H1 (cell line): ENCODE data around the gene SYT2. TPM values are rescaled to one million over a fixed set of nuclear protein-coding genes. Genes with fewer than 3 reads are reported as not detected.

Experiments
- CTCF ChIA-PET: fragments of 300-600 bp; sonication (Branson Sonifier 250); formaldehyde crosslinking; loops from one replicate; lab custom pipeline; 2021; ENCODE audit not compliant: partially characterized antibody; lab: Charles Lee
- POLR2A ChIA-PET: fragments of 300-600 bp; sonication (Branson Sonifier 250); formaldehyde crosslinking; loops from one replicate; lab custom pipeline; 2021; ENCODE audit warnings: inconsistent platforms; ENCODE audit not compliant: partially characterized antibody; lab: Charles Lee
- DNase-seq, 2 experiments: peaks; one replicate each; pipeline versions ENCODE4 v3.0.0 to v3.0.0-alpha.2; 2010 to 2022; ENCODE audit warnings: low spot score in 2 of 2, low read depth in 1 of 2, mixed read lengths in 1 of 2
- FAIRE-seq: peaks from 2 replicates; lab custom pipeline; 2011; peaks lifted over from hg19 to GRCh38; lab: Jason Lieb, UNC
- H2AFZ ChIP-seq: 2 replicates; pipeline ENCODE4 v1.8.1; 2012; ENCODE audit warnings: low read length, inconsistent platforms
- H2AK5ac ChIP-seq: 2 replicates; pipeline ENCODE4 v1.6.1; 2013; ENCODE audit warnings: low read depth, low read length
- H2BK120ac ChIP-seq: replicated peaks from 2 replicates; pipeline ENCODE3; 2013; ENCODE audit warnings: low read depth, low read length, inconsistent platforms
- H2BK12ac ChIP-seq: 2 replicates; pipeline ENCODE4 v1.6.1; 2013; ENCODE audit warnings: low read depth, low read length
- H2BK15ac ChIP-seq: 2 replicates; pipeline ENCODE4 v1.6.1; 2013; ENCODE audit warnings: low read length
- H2BK20ac ChIP-seq: 2 replicates; pipeline ENCODE4 v1.6.1; 2013; ENCODE audit warnings: low read length
- H2BK5ac ChIP-seq: 2 replicates; pipeline ENCODE4 v1.6.1; 2013; ENCODE audit warnings: low read depth, low read length
- H3K14ac ChIP-seq: 2 replicates; pipeline ENCODE4 v1.6.1; 2013; ENCODE audit warnings: inconsistent platforms; ENCODE audit not compliant: insufficient read length
- H3K18ac ChIP-seq: 2 replicates; pipeline ENCODE4 v1.6.1; 2013; ENCODE audit warnings: low read length; ENCODE audit errors: extremely low read depth
- H3K23ac ChIP-seq: 2 replicates; pipeline ENCODE4 v1.6.1; 2013; ENCODE audit warnings: inconsistent platforms; ENCODE audit not compliant: insufficient read length
- H3K23me2 ChIP-seq: 2 replicates; pipeline ENCODE4 v1.6.1; 2013; ENCODE audit warnings: low read depth, low read length
- H3K27ac ChIP-seq: 2 replicates; pipeline ENCODE4 v1.6.1; 2011; ENCODE audit warnings: low read depth, low read length, inconsistent platforms
- H3K27me3 ChIP-seq, 4 experiments: replicated peaks in 1 of 4; 1 replicate in 1 of 4; 2 replicates in 3 of 4; pipeline versions ENCODE4 v1.6.1 to v1.8.1; 2011 to 2013; ENCODE audit warnings: low read length in 3 of 4, mild to moderate bottlenecking in 3 of 4, inconsistent platforms in 2 of 4, mixed read lengths in 2 of 4, moderate library complexity in 1 of 4; ENCODE audit not compliant: control insufficient read depth in 3 of 4, insufficient read depth in 3 of 4; ENCODE audit errors: extremely low read depth in 1 of 4
- H3K36me3 ChIP-seq, 4 experiments: 2 replicates each; pipeline versions ENCODE4 v1.6.1 to v1.8.1; 2011 to 2013; ENCODE audit warnings: mild to moderate bottlenecking in 4 of 4, low read length in 3 of 4, moderate library complexity in 2 of 4, control low read depth in 1 of 4, inconsistent platforms in 1 of 4; ENCODE audit not compliant: insufficient read depth in 4 of 4, control insufficient read depth in 2 of 4
- H3K4ac ChIP-seq: replicated peaks from 2 replicates; pipeline ENCODE3; 2013; ENCODE audit warnings: low read length, low read depth, mixed read lengths, inconsistent platforms; ENCODE audit not compliant: insufficient read length
- H3K4me1 ChIP-seq, 4 experiments: replicated peaks in 1 of 4; 1 replicate in 1 of 4; 2 replicates in 3 of 4; pipeline versions ENCODE4 v1.6.1 to v1.8.1; 2011 to 2013; ENCODE audit warnings: low read length in 3 of 4, inconsistent platforms in 2 of 4, mixed read lengths in 1 of 4; ENCODE audit not compliant: insufficient read depth in 4 of 4, control insufficient read depth in 3 of 4
- H3K4me2 ChIP-seq, 2 experiments: 2 replicates each; pipeline versions ENCODE4 v1.6.1 to v1.8.1; 2011 to 2013; ENCODE audit warnings: low read depth in 2 of 2, low read length in 2 of 2, control low read depth in 1 of 2, inconsistent platforms in 1 of 2, mild to moderate bottlenecking in 1 of 2; ENCODE audit not compliant: insufficient read depth in 1 of 2
- H3K4me3 ChIP-seq, 4 experiments: fragments of 200-600, 300-600 bp in 1 of 4; sonication (generic), shearing (Covaris generic), sonication (Bioruptor Twin) in 1 of 4; 2 replicates each; pipeline versions ENCODE4 v1.5.1 to v1.8.1; 2011 to 2016; ENCODE audit warnings: low read length in 4 of 4, low read depth in 3 of 4, control low read depth in 2 of 4, inconsistent platforms in 2 of 4, mild to moderate bottlenecking in 2 of 4, mixed read lengths in 1 of 4, moderate library complexity in 1 of 4; ENCODE audit not compliant: insufficient read depth in 2 of 4; ENCODE audit errors: extremely low read depth in 1 of 4
- H3K56ac ChIP-seq: replicated peaks from 2 replicates; pipeline ENCODE3; 2013; ENCODE audit warnings: low read depth, mild to moderate bottlenecking, mixed read lengths, low read length, inconsistent platforms; ENCODE audit not compliant: insufficient read length
- H3K79me1 ChIP-seq: 2 replicates; pipeline ENCODE4 v1.6.1; 2013; ENCODE audit warnings: low read depth, low read length, control low read depth
- H3K79me2 ChIP-seq, 2 experiments: 2 replicates each; pipeline versions ENCODE4 v1.6.1 to v1.8.1; 2012 to 2013; ENCODE audit warnings: low read length in 2 of 2, mild to moderate bottlenecking in 2 of 2, inconsistent platforms in 1 of 2; ENCODE audit not compliant: insufficient read depth in 2 of 2, control insufficient read depth in 1 of 2
- H3K9ac ChIP-seq, 4 experiments: replicated peaks in 1 of 4; 1 replicate in 1 of 4; 2 replicates in 3 of 4; pipeline versions ENCODE4 v1.6.1 to v1.8.1; 2011 to 2013; ENCODE audit warnings: low read depth in 3 of 4, low read length in 3 of 4, control low read depth in 2 of 4, mild to moderate bottlenecking in 2 of 4, moderate library complexity in 2 of 4, inconsistent platforms in 1 of 4; ENCODE audit errors: extremely low read depth in 1 of 4
- H3K9me3 ChIP-seq, 2 experiments: 2 replicates each; pipeline versions ENCODE4 v1.6.1 to v1.8.1; 2012 to 2013; ENCODE audit warnings: mild to moderate bottlenecking in 2 of 2, moderate library complexity in 2 of 2, control low read depth in 1 of 2, inconsistent platforms in 1 of 2, low read depth in 1 of 2, low read length in 1 of 2, mixed read lengths in 1 of 2; ENCODE audit not compliant: insufficient read depth in 2 of 2
- H4K20me1 ChIP-seq, 2 experiments: replicated peaks in 1 of 2; 2 replicates each; pipeline versions ENCODE3 to v1.8.1; 2011 to 2013; ENCODE audit warnings: inconsistent platforms in 2 of 2, low read length in 2 of 2, mild to moderate bottlenecking in 1 of 2; ENCODE audit not compliant: insufficient read depth in 2 of 2, control insufficient read depth in 1 of 2
- H4K5ac ChIP-seq: 2 replicates; pipeline ENCODE4 v1.6.1; 2013; ENCODE audit warnings: low read length, low read depth, mixed read lengths, inconsistent platforms; ENCODE audit not compliant: insufficient read length
- H4K8ac ChIP-seq: 2 replicates; pipeline ENCODE4 v1.8.0; 2013; ENCODE audit warnings: mild to moderate bottlenecking, moderate library complexity, low read length, inconsistent platforms; ENCODE audit not compliant: insufficient read depth; ENCODE audit errors: extremely low read depth
- H4K91ac ChIP-seq: replicated peaks from 2 replicates; pipeline ENCODE3; 2013; ENCODE audit warnings: low read length, mixed read lengths, inconsistent platforms; ENCODE audit not compliant: insufficient read length
- CHD1 ChIP-seq: IDR thresholded peaks from 2 replicates; pipeline ENCODE4 v1.6.1; 2012; ENCODE audit warnings: low read depth, low read length, improper control_type of control experiment
- CHD2 ChIP-seq: IDR thresholded peaks from 2 replicates; pipeline ENCODE4 v1.6.1; 2012; ENCODE audit warnings: low read length, improper control_type of control experiment
- CREB1 ChIP-seq: IDR thresholded peaks from 2 replicates; pipeline ENCODE4 v1.6.1; 2012; ENCODE audit warnings: inconsistent platforms
- E2F6 ChIP-seq: IDR thresholded peaks from 2 replicates; pipeline ENCODE4 v1.6.1; 2012; ENCODE audit warnings: inconsistent platforms
- FOSL1 ChIP-seq: IDR thresholded peaks from 2 replicates; pipeline ENCODE4 v1.6.1; 2011; ENCODE audit warnings: mild to moderate bottlenecking, low read depth, low read length, moderate library complexity; ENCODE audit not compliant: insufficient read depth
- HDAC2 ChIP-seq, 2 experiments: fragments of 300-600 bp in 1 of 2; sonication (generic) in 1 of 2; IDR thresholded peaks; 2 replicates each; pipeline ENCODE4 v1.6.1; 2011 to 2012; ENCODE audit warnings: low read depth in 2 of 2, low read length in 2 of 2, mild to moderate bottlenecking in 2 of 2, moderate library complexity in 2 of 2, borderline replicate concordance in 1 of 2, inconsistent platforms in 1 of 2
- POU5F1 ChIP-seq: IDR thresholded peaks from 2 replicates; pipeline ENCODE4 v1.6.1; 2011; ENCODE audit warnings: low read depth, mild to moderate bottlenecking, low read length, moderate library complexity
- TAF1 ChIP-seq: IDR thresholded peaks from 2 replicates; pipeline ENCODE4 v1.6.1; 2011; ENCODE audit warnings: mild to moderate bottlenecking, low read depth, low read length
- whole genome bisulfite sequencing, 2 experiments: shearing (Covaris generic) in 1 of 2; methylation state at CpG; one replicate each; pipeline versions ENCODE4 v1.1.6 to v1.1.7; 2013 to 2015; ENCODE audit warnings: low lambda C conversion rate in 2 of 2, mixed read lengths in 2 of 2, inconsistent platforms in 1 of 2, low coverage in 1 of 2, missing lambda C conversion rate in 1 of 2; ENCODE audit not compliant: insufficient replicate concordance in 2 of 2, insufficient coverage in 1 of 2, insufficient read length in 1 of 2; ENCODE audit errors: extremely low coverage in 1 of 2, missing lambda C conversion rate in 1 of 2; 5-methylcytosine and 5-hydroxymethylcytosine counted together
- polyA plus RNA-seq, 7 experiments: library from polyadenylated mRNA; depleted of rRNA in 3 of 7; stranded (reverse) in 5 of 7; unstranded in 2 of 7; fragments of >200 nt in 5 of 7; fragments of 200-250 nt in 2 of 7; gene quantifications; 1 replicate in 5 of 7; 2 replicates in 1 of 7; 4 replicates in 1 of 7; pipeline versions ENCODE4 v1.2.1 to v1.2.3, GENCODE V29; 2011 to 2013; ENCODE audit warnings: missing spikeins in 2 of 7, mixed read lengths in 2 of 7
- total RNA-seq: library from RNA; stranded (reverse); fragmentation: NEBNext Ultra II Directional; extraction: Animal tissue kit (Norgen Biotek cat#: 25700); gene quantifications from 2 replicates; pipeline ENCODE4 v1.2.1, GENCODE V29; 2021

Gene SYT2
- total and polyA plus RNA-seq, 2 of the 8 experiments (the other 6 are each of a cell fraction or from before 2014, with no cell fraction given): 2.8 to 11.0 TPM

GRCh38 chr1:202688401-202688800 is 21.9 kb downstream of the SYT2 start:
- H3K56ac ChIP-seq: no peak overlapping the region
- no peak overlapping the region for H2BK5ac ChIP-seq
- no peak overlapping the region for H3K23ac ChIP-seq
- no peak overlapping the region for H3K4me2 ChIP-seq
- H3K4me1 ChIP-seq: peaks cover 0 to 6% (median 1%) of the 10 kb centered on the region in 4 experiments; a peak in 2 of 7 replicates
- no peak overlapping the region for H4K8ac ChIP-seq
- H3K27me3 ChIP-seq: 0 out of 7 replicates have a peak, but pooled peaks cover 0 to 3% (median 0%) of the 10 kb centered on the region in 4 experiments
- 91% methylated on average over 7 of the region's 7 CpGs; no CpG with 5 or more reads in 1 of the 2 experiments for WGBS, 2 experiments
- TF ChIP-seq FOSL1: no peak
- TF ChIP-seq HDAC2 (IDR thresholded peaks at IDR 0.05; ENCODE audit: borderline replicate concordance in 1 of 2, low read depth in 2 of 2, low read length in 2 of 2): no peak
- no peak for TF ChIP-seq POU5F1
- no peak for TF ChIP-seq CHD1
- TF ChIP-seq E2F6: no peak
- no peak for TF ChIP-seq CHD2
- TF ChIP-seq TAF1: no peak
- no peak for TF ChIP-seq CREB1
- H2BK20ac ChIP-seq: no peak overlapping the region
- no peak overlapping the region for H2BK15ac ChIP-seq
- no peak overlapping the region for H2BK120ac ChIP-seq
- H3K14ac ChIP-seq: no peak overlapping the region
- H3K4me3 ChIP-seq: no peak overlapping the region
- H3K79me1 ChIP-seq: no peaks in the 10 kb centered on the region
- H3K4ac ChIP-seq: no peak overlapping the region
- POLR2A ChIA-PET: no interaction called here
- peaks cover 0 to 9% of the 10 kb centered on the region in 2 experiments for H4K20me1 ChIP-seq
- DNase-seq (no peak), FAIRE-seq (no peak)
- no peak overlapping the region for H2BK12ac ChIP-seq
- no peaks in the 10 kb centered on the region for H3K79me2 ChIP-seq
- CTCF ChIA-PET: interaction anchor here (0.6 to 8.3 kb wide), 7 partner anchors 11 to 155 kb away, joined by 3 to 105 read pairs (median 6); no protein-coding TSS in a partner anchor
- no peak overlapping the region for H3K27ac ChIP-seq
- no peaks in the 10 kb centered on the region for H3K36me3 ChIP-seq
- H4K5ac ChIP-seq: no peak overlapping the region
- no peak overlapping the region for H4K91ac ChIP-seq
- H3K18ac ChIP-seq: no peak overlapping the region
- H2AFZ ChIP-seq: no peak overlapping the region
- no peak overlapping the region for H2AK5ac ChIP-seq
- H3K9me3 ChIP-seq: no peaks in the 10 kb centered on the region
- H3K9ac ChIP-seq: no peak overlapping the region
- H3K23me2 ChIP-seq: no peaks in the 10 kb centered on the region
